H1 (cell line): ENCODE measurements around the gene HSPA1A. TPM values are rescaled to one million over a fixed set of nuclear protein-coding genes. Genes with fewer than 3 reads are reported as not detected.
"Not testable (repeated sequence)": the region's sequence is repeated elsewhere in the genome, so short reads cannot be mapped to it uniquely, and the experiment has no call there.

Experiments used
- CTCF ChIA-PET: fragments of 300-600 bp; sonication (Branson Sonifier 250); formaldehyde crosslinking; loops from one replicate; lab custom pipeline; 2021; ENCODE audit not compliant: partially characterized antibody; lab: Charles Lee
- POLR2A ChIA-PET: fragments of 300-600 bp; sonication (Branson Sonifier 250); formaldehyde crosslinking; loops from one replicate; lab custom pipeline; 2021; ENCODE audit warnings: inconsistent platforms; ENCODE audit not compliant: partially characterized antibody; lab: Charles Lee
- DNase-seq, 2 experiments: peaks; one replicate each; pipeline versions ENCODE4 v3.0.0 to v3.0.0-alpha.2; 2010 to 2022; ENCODE audit warnings: low spot score in 2 of 2, low read depth in 1 of 2, mixed read lengths in 1 of 2
- FAIRE-seq: peaks from 2 replicates; lab custom pipeline; 2011; peaks lifted over from hg19 to GRCh38; lab: Jason Lieb, UNC
- H2AFZ ChIP-seq: 2 replicates; pipeline ENCODE4 v1.8.1; 2012; ENCODE audit warnings: low read length, inconsistent platforms
- H2AK5ac ChIP-seq: 2 replicates; pipeline ENCODE4 v1.6.1; 2013; ENCODE audit warnings: low read depth, low read length
- H2BK120ac ChIP-seq: replicated peaks from 2 replicates; pipeline ENCODE3; 2013; ENCODE audit warnings: low read depth, low read length, inconsistent platforms
- H2BK12ac ChIP-seq: 2 replicates; pipeline ENCODE4 v1.6.1; 2013; ENCODE audit warnings: low read depth, low read length
- H2BK15ac ChIP-seq: 2 replicates; pipeline ENCODE4 v1.6.1; 2013; ENCODE audit warnings: low read length
- H2BK20ac ChIP-seq: 2 replicates; pipeline ENCODE4 v1.6.1; 2013; ENCODE audit warnings: low read length
- H2BK5ac ChIP-seq: 2 replicates; pipeline ENCODE4 v1.6.1; 2013; ENCODE audit warnings: low read depth, low read length
- H3K14ac ChIP-seq: 2 replicates; pipeline ENCODE4 v1.6.1; 2013; ENCODE audit warnings: inconsistent platforms; ENCODE audit not compliant: insufficient read length
- H3K18ac ChIP-seq: 2 replicates; pipeline ENCODE4 v1.6.1; 2013; ENCODE audit warnings: low read length; ENCODE audit errors: extremely low read depth
- H3K23ac ChIP-seq: 2 replicates; pipeline ENCODE4 v1.6.1; 2013; ENCODE audit warnings: inconsistent platforms; ENCODE audit not compliant: insufficient read length
- H3K23me2 ChIP-seq: 2 replicates; pipeline ENCODE4 v1.6.1; 2013; ENCODE audit warnings: low read depth, low read length
- H3K27ac ChIP-seq: 2 replicates; pipeline ENCODE4 v1.6.1; 2011; ENCODE audit warnings: low read depth, low read length, inconsistent platforms
- H3K27me3 ChIP-seq, 4 experiments: replicated peaks in 1 of 4; 1 replicate in 1 of 4; 2 replicates in 3 of 4; pipeline versions ENCODE4 v1.6.1 to v1.8.1; 2011 to 2013; ENCODE audit warnings: low read length in 3 of 4, mild to moderate bottlenecking in 3 of 4, inconsistent platforms in 2 of 4, mixed read lengths in 2 of 4, moderate library complexity in 1 of 4; ENCODE audit not compliant: control insufficient read depth in 3 of 4, insufficient read depth in 3 of 4; ENCODE audit errors: extremely low read depth in 1 of 4
- H3K36me3 ChIP-seq, 4 experiments: 2 replicates each; pipeline versions ENCODE4 v1.6.1 to v1.8.1; 2011 to 2013; ENCODE audit warnings: mild to moderate bottlenecking in 4 of 4, low read length in 3 of 4, moderate library complexity in 2 of 4, control low read depth in 1 of 4, inconsistent platforms in 1 of 4; ENCODE audit not compliant: insufficient read depth in 4 of 4, control insufficient read depth in 2 of 4
- H3K4ac ChIP-seq: replicated peaks from 2 replicates; pipeline ENCODE3; 2013; ENCODE audit warnings: low read length, low read depth, mixed read lengths, inconsistent platforms; ENCODE audit not compliant: insufficient read length
- H3K4me1 ChIP-seq, 4 experiments: replicated peaks in 1 of 4; 1 replicate in 1 of 4; 2 replicates in 3 of 4; pipeline versions ENCODE4 v1.6.1 to v1.8.1; 2011 to 2013; ENCODE audit warnings: low read length in 3 of 4, inconsistent platforms in 2 of 4, mixed read lengths in 1 of 4; ENCODE audit not compliant: insufficient read depth in 4 of 4, control insufficient read depth in 3 of 4
- H3K4me2 ChIP-seq, 2 experiments: 2 replicates each; pipeline versions ENCODE4 v1.6.1 to v1.8.1; 2011 to 2013; ENCODE audit warnings: low read depth in 2 of 2, low read length in 2 of 2, control low read depth in 1 of 2, inconsistent platforms in 1 of 2, mild to moderate bottlenecking in 1 of 2; ENCODE audit not compliant: insufficient read depth in 1 of 2
- H3K4me3 ChIP-seq, 4 experiments: fragments of 200-600, 300-600 bp in 1 of 4; sonication (generic), shearing (Covaris generic), sonication (Bioruptor Twin) in 1 of 4; 2 replicates each; pipeline versions ENCODE4 v1.5.1 to v1.8.1; 2011 to 2016; ENCODE audit warnings: low read length in 4 of 4, low read depth in 3 of 4, control low read depth in 2 of 4, inconsistent platforms in 2 of 4, mild to moderate bottlenecking in 2 of 4, mixed read lengths in 1 of 4, moderate library complexity in 1 of 4; ENCODE audit not compliant: insufficient read depth in 2 of 4; ENCODE audit errors: extremely low read depth in 1 of 4
- H3K56ac ChIP-seq: replicated peaks from 2 replicates; pipeline ENCODE3; 2013; ENCODE audit warnings: low read depth, mild to moderate bottlenecking, mixed read lengths, low read length, inconsistent platforms; ENCODE audit not compliant: insufficient read length
- H3K79me1 ChIP-seq: 2 replicates; pipeline ENCODE4 v1.6.1; 2013; ENCODE audit warnings: low read depth, low read length, control low read depth
- H3K79me2 ChIP-seq, 2 experiments: 2 replicates each; pipeline versions ENCODE4 v1.6.1 to v1.8.1; 2012 to 2013; ENCODE audit warnings: low read length in 2 of 2, mild to moderate bottlenecking in 2 of 2, inconsistent platforms in 1 of 2; ENCODE audit not compliant: insufficient read depth in 2 of 2, control insufficient read depth in 1 of 2
- H3K9ac ChIP-seq, 4 experiments: replicated peaks in 1 of 4; 1 replicate in 1 of 4; 2 replicates in 3 of 4; pipeline versions ENCODE4 v1.6.1 to v1.8.1; 2011 to 2013; ENCODE audit warnings: low read depth in 3 of 4, low read length in 3 of 4, control low read depth in 2 of 4, mild to moderate bottlenecking in 2 of 4, moderate library complexity in 2 of 4, inconsistent platforms in 1 of 4; ENCODE audit errors: extremely low read depth in 1 of 4
- H3K9me3 ChIP-seq, 2 experiments: 2 replicates each; pipeline versions ENCODE4 v1.6.1 to v1.8.1; 2012 to 2013; ENCODE audit warnings: mild to moderate bottlenecking in 2 of 2, moderate library complexity in 2 of 2, control low read depth in 1 of 2, inconsistent platforms in 1 of 2, low read depth in 1 of 2, low read length in 1 of 2, mixed read lengths in 1 of 2; ENCODE audit not compliant: insufficient read depth in 2 of 2
- H4K20me1 ChIP-seq, 2 experiments: replicated peaks in 1 of 2; 2 replicates each; pipeline versions ENCODE3 to v1.8.1; 2011 to 2013; ENCODE audit warnings: inconsistent platforms in 2 of 2, low read length in 2 of 2, mild to moderate bottlenecking in 1 of 2; ENCODE audit not compliant: insufficient read depth in 2 of 2, control insufficient read depth in 1 of 2
- H4K5ac ChIP-seq: 2 replicates; pipeline ENCODE4 v1.6.1; 2013; ENCODE audit warnings: low read length, low read depth, mixed read lengths, inconsistent platforms; ENCODE audit not compliant: insufficient read length
- H4K8ac ChIP-seq: 2 replicates; pipeline ENCODE4 v1.8.0; 2013; ENCODE audit warnings: mild to moderate bottlenecking, moderate library complexity, low read length, inconsistent platforms; ENCODE audit not compliant: insufficient read depth; ENCODE audit errors: extremely low read depth
- H4K91ac ChIP-seq: replicated peaks from 2 replicates; pipeline ENCODE3; 2013; ENCODE audit warnings: low read length, mixed read lengths, inconsistent platforms; ENCODE audit not compliant: insufficient read length
- TEAD4 ChIP-seq: IDR thresholded peaks from 2 replicates; pipeline ENCODE4 v1.6.1; 2012; ENCODE audit warnings: low read depth, low read length, inconsistent platforms, mixed read lengths
- WGBS, 2 experiments: shearing (Covaris generic) in 1 of 2; methylation state at CpG; one replicate each; pipeline versions ENCODE4 v1.1.6 to v1.1.7; 2013 to 2015; ENCODE audit warnings: low lambda C conversion rate in 2 of 2, mixed read lengths in 2 of 2, inconsistent platforms in 1 of 2, low coverage in 1 of 2, missing lambda C conversion rate in 1 of 2; ENCODE audit not compliant: insufficient replicate concordance in 2 of 2, insufficient coverage in 1 of 2, insufficient read length in 1 of 2; ENCODE audit errors: extremely low coverage in 1 of 2, missing lambda C conversion rate in 1 of 2; 5-methylcytosine and 5-hydroxymethylcytosine counted together
- polyA plus RNA-seq, 7 experiments: library from polyadenylated mRNA; depleted of rRNA in 3 of 7; stranded (reverse) in 5 of 7; unstranded in 2 of 7; fragments of >200 nt in 5 of 7; fragments of 200-250 nt in 2 of 7; gene quantifications; 1 replicate in 5 of 7; 2 replicates in 1 of 7; 4 replicates in 1 of 7; pipeline versions ENCODE4 v1.2.1 to v1.2.3, GENCODE V29; 2011 to 2013; ENCODE audit warnings: missing spikeins in 2 of 7, mixed read lengths in 2 of 7
- total RNA-seq: library from RNA; stranded (reverse); fragmentation: NEBNext Ultra II Directional; extraction: Animal tissue kit (Norgen Biotek cat#: 25700); gene quantifications from 2 replicates; pipeline ENCODE4 v1.2.1, GENCODE V29; 2021

The HSPA1A gene
- total and polyA plus RNA-seq, 2 of the 8 experiments (the other 6 are each of a cell fraction or from before 2014, with no cell fraction given): 40.7 to 54.0 TPM

- H3K36me3 ChIP-seq: no peaks in the 10 kb centered on the region
- H2BK12ac ChIP-seq: no peak overlapping the region; the same call in 1 of the 2 replicates
- no peak overlapping the region for H3K4ac ChIP-seq
- no peak overlapping the region for H2BK20ac ChIP-seq
- no peak for FAIRE-seq
- no peak overlapping the region for H3K56ac ChIP-seq
- H3K27me3 ChIP-seq: no peaks in the 10 kb centered on the region; a peak in 1 of 7 replicates
- no peak overlapping the region; a peak in 1 of 4 replicates for H3K4me2 ChIP-seq
- POLR2A ChIA-PET: interaction anchor here (0.6 to 10.9 kb wide), 7 partner anchors 8 to 25 kb away, joined by 3 to 136 read pairs (median 4); partner anchors contain the start of genes HSPA1B and VARS1
- H3K9ac ChIP-seq: no peak overlapping the region
- H3K79me1 ChIP-seq: peaks cover 2% of the 10 kb centered on the region; the same call in 1 of the 2 replicates
- no peak overlapping the region for H3K14ac ChIP-seq
- no peaks in the 10 kb centered on the region for H4K20me1 ChIP-seq
- no peak overlapping the region for H2AFZ ChIP-seq
- H3K18ac ChIP-seq: no peak overlapping the region
- no peaks in the 10 kb centered on the region for H3K9me3 ChIP-seq
- CTCF ChIA-PET: interaction anchor here (0.6 to 2.6 kb wide), 8 partner anchors 10 to 161 kb away, joined by 3 to 11 read pairs (median 4); no protein-coding TSS in a partner anchor
- peaks cover 10% of the 10 kb centered on the region for H3K23me2 ChIP-seq
- no peak overlapping the region for H4K5ac ChIP-seq
- H2BK15ac ChIP-seq: no peak overlapping the region
- DNase-seq: no peak
- H2BK120ac ChIP-seq: no peak overlapping the region
- H3K23ac ChIP-seq: no peak overlapping the region
- H3K4me1 ChIP-seq: peaks cover 0 to 5% (median 1%) of the 10 kb centered on the region in 4 experiments; a peak in 5 of 7 replicates
- H3K4me3 ChIP-seq: no peak overlapping the region
- no peak overlapping the region for H4K8ac ChIP-seq
- no peak overlapping the region for H2BK5ac ChIP-seq
- no peak for TF ChIP-seq TEAD4
- H3K27ac ChIP-seq: no peak overlapping the region
- no peak overlapping the region for H4K91ac ChIP-seq
- H2AK5ac ChIP-seq: no peak overlapping the region; the same call in 1 of the 2 replicates
- peaks cover 0 to 5% of the 10 kb centered on the region in 2 experiments; a peak in 1 of 4 replicates for H3K79me2 ChIP-seq
Measured at GRCh38 chr6:31819871-31820299, 4.5 kb downstream of the HSPA1A start.

GRCh38 chr6:31820399-31820798 lies 5.1 kb downstream of the HSPA1A start:
- not testable (repeated sequence) for H3K79me1 ChIP-seq, H3K36me3 ChIP-seq, H3K4me3 ChIP-seq, H3K27me3 ChIP-seq, H2BK12ac ChIP-seq, H2AK5ac ChIP-seq, H2BK20ac ChIP-seq, H4K91ac ChIP-seq, FAIRE-seq, H3K14ac ChIP-seq, H3K23ac ChIP-seq, H3K9ac ChIP-seq, H2BK120ac ChIP-seq, H4K5ac ChIP-seq, H3K56ac ChIP-seq, H3K79me2 ChIP-seq, H2AFZ ChIP-seq, H3K23me2 ChIP-seq, H3K4ac ChIP-seq, H3K4me2 ChIP-seq, H4K8ac ChIP-seq, H3K18ac ChIP-seq, H3K9me3 ChIP-seq, H2BK15ac ChIP-seq, H3K4me1 ChIP-seq, H3K27ac ChIP-seq, DNase-seq, H4K20me1 ChIP-seq, H2BK5ac ChIP-seq
- ChIA-PET CTCF (interaction anchor here (0.6 to 2.6 kb wide), 7 partner anchors 10 to 162 kb away, joined by 3 to 11 read pairs (median 4); no protein-coding TSS in a partner anchor), POLR2A (interaction anchor here (1.0 to 10.9 kb wide), 5 partner anchors 11 to 25 kb away, joined by 4 to 136 read pairs (median 4); partner anchors contain the start of gene VARS1)
- 88% methylated on average over 7 of the region's 10 CpGs; no CpG with 5 or more reads in 1 of the 2 experiments for WGBS, 2 experiments
